ENCODE data around the gene SEC61A2. TPM values are rescaled to one million over a fixed set of nuclear protein-coding genes. Genes with fewer than 3 reads are reported as not detected.
A peak's percentile ranks its signal among the peaks of the same experiment; 100 is the strongest.
"Not testable (repeated sequence)": the region's sequence is repeated elsewhere in the genome, so short reads cannot be mapped to it uniquely, and the experiment has no call there.

Gene SEC61A2
- total RNA-seq, 1 donor from 2014 or later = 18.3 TPM

GRCh38 chr10:12156367-12157123 lies 27.1 kb downstream of the SEC61A2 start:
- DNase-seq (ENCODE audit: low spot score) (no peak), ATAC-seq (no peak)
- intact Hi-C loops (cut with DNase I) = no loop called here

GRCh38 chr10:12158111-12158510 lies 28.6 kb downstream of the SEC61A2 start:
- intact Hi-C loops (cut with DNase I) = no loop called here
- ATAC-seq = no peak
- DNase-seq (ENCODE audit: low spot score) = no peak

GRCh38 chr10:12160664-12161063 lies 31.2 kb downstream of the SEC61A2 start:
- intact Hi-C loops (cut with DNase I) = no loop called here
- ATAC-seq (no peak), DNase-seq (ENCODE audit: low spot score) (no peak)

GRCh38 chr10:12162927-12163326 lies 33.5 kb downstream of the SEC61A2 start:
- ATAC-seq (no peak), DNase-seq (ENCODE audit: low spot score) (no peak)
- intact Hi-C loops (cut with DNase I) = no loop called here

GRCh38 chr10:12164085-12164484 lies 34.6 kb downstream of the SEC61A2 start:
- DNase-seq (ENCODE audit: low spot score) = no peak
- no peak for ATAC-seq
- intact Hi-C loops (cut with DNase I) = no loop called here

GRCh38 chr10:12165036-12165435 lies 35.6 kb downstream of the SEC61A2 start:
- intact Hi-C loops (cut with DNase I) = no loop called here
- no peak for DNase-seq (ENCODE audit: low spot score)
- ATAC-seq = peak; percentile 42

- intact Hi-C loops (cut with DNase I) = no loop called here
- DNase-seq (ENCODE audit: low spot score) (no peak), ATAC-seq (peak; percentile 59)
Observed at GRCh38 chr10:12165999-12166775, 36.7 kb downstream of the SEC61A2 start.

GRCh38 chr10:12171512-12171911 lies 42.0 kb downstream of the SEC61A2 start:
- intact Hi-C loops (cut with DNase I); ATAC-seq; DNase-seq (ENCODE audit: low spot score): not testable (repeated sequence)

GRCh38 chr10:12177642-12178041 lies 48.2 kb downstream of the SEC61A2 start:
- intact Hi-C loops (cut with DNase I) = no loop called here
- DNase-seq (ENCODE audit: low spot score) (no peak), ATAC-seq (no peak)

- ATAC-seq (no peak), DNase-seq (ENCODE audit: low spot score) (no peak)
- intact Hi-C loops (cut with DNase I) = no loop called here
Observed at GRCh38 chr10:12179606-12180170, 50.2 kb downstream of the SEC61A2 start.

- intact Hi-C loops (cut with DNase I) = no loop called here
- DNase-seq (ENCODE audit: low spot score) (no peak), ATAC-seq (no peak)
Observed at GRCh38 chr10:12180221-12180974, 50.9 kb downstream of the SEC61A2 start.

- ATAC-seq = no peak
- intact Hi-C loops (cut with DNase I) = no loop called here
- no peak for DNase-seq (ENCODE audit: low spot score)
Observed at GRCh38 chr10:12181065-12181775, 51.7 kb downstream of the SEC61A2 start.

- intact Hi-C loops (cut with DNase I) = no loop called here
- DNase-seq (ENCODE audit: low spot score) (no peak), ATAC-seq (no peak)
Observed at GRCh38 chr10:12184165-12184564, 54.7 kb downstream of the SEC61A2 start.

- intact Hi-C loops (cut with DNase I) = no loop called here
- ATAC-seq = no peak
- no peak for DNase-seq (ENCODE audit: low spot score)
Observed at GRCh38 chr10:12186323-12186722, 56.8 kb downstream of the SEC61A2 start.

- ATAC-seq (no peak), DNase-seq (ENCODE audit: low spot score) (no peak)
- intact Hi-C loops (cut with DNase I) = no loop called here
Observed at GRCh38 chr10:12187321-12187905, 57.9 kb downstream of the SEC61A2 start.

- DNase-seq (ENCODE audit: low spot score) = no peak
- intact Hi-C loops (cut with DNase I) = no loop called here
- no peak for ATAC-seq
Observed at GRCh38 chr10:12188656-12189055, 59.2 kb downstream of the SEC61A2 start.

- intact Hi-C loops (cut with DNase I) = no loop called here
- DNase-seq (ENCODE audit: low spot score) (no peak), ATAC-seq (no peak)
Observed at GRCh38 chr10:12189426-12189825, 59.9 kb downstream of the SEC61A2 start.

- ATAC-seq (no peak), DNase-seq (ENCODE audit: low spot score) (no peak)
- intact Hi-C loops (cut with DNase I) = no loop called here
Observed at GRCh38 chr10:12191715-12192114, 62.2 kb downstream of the SEC61A2 start.

All from sciatic nerve (tissue), 2 donors.